Measurements from ENCODE around the gene TMEM14A.
"Not testable (repeated sequence)": the region's sequence is repeated elsewhere in the genome, so short reads cannot be mapped to it uniquely, and the experiment has no call there.

TMEM14A gene, protein sequence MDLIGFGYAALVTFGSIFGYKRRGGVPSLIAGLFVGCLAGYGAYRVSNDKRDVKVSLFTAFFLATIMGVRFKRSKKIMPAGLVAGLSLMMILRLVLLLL

DNA sequence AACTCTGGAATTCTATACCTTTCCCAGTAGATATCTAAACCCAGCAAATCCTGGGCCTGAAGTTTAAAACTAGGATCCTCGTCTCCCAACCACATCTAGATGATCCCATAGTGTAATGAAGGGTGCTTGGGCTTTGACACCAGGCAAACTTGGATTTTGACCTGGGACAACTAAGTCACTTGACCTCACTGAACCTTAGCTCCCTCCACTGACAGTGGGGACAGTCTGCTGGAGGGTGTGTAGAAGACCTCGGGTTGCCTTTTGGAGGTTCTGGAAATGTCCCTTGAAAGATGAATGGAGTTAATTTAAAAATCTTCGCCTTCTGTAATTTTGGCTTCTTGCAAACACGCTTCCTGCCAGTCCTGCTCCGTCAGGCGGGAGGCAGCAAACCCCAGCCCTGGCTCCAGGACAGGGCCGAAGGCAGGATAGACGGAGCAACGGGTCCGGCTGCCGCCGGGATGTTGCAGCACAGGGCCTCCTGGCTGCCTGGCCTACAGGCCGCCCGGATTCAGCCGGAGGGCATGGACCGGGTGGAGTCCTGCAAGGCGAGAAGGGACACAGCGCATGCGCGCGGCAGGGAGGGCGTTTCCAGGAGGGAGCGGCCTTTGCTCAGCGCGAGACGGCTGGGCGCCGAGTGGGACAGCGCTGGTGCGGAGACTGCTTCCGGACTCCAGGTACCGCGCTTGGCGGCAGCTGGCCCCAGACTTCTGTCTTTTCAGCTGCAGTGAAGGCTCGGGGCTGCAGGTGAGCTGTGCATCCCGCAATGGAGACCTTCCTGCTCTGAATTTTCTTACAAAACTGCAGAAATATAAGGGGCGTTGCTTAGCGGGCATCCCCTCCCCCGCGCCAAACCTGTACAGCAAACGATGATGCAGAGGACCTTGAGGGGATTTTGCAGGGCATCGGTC, at the start of gene TMEM14A:
TMEM14A (plus strand) TSS at position 612 of the 908 bp plus-strand sequence. CDS start 5,990 bp downstream, outside the sequence.
- DNase-seq, result peak; percentile 77 to 93

DNA sequence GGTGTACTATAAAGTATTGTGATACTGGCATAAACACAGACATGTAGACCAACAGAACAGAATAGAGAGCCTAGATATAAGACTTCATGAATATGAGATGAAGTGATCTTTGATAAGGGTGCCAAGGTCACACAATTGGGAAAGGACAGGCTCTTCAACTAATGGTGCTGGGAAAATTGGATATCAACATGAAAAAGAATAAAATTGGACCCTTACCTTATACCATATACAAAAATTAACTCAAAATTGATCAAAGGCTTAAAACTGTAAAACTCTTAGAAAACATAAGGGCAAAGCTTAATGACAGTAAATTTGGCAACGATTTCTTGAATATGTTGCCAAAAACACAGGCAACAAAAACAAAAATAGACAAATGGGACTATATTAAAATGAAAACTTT, 49.3 kb upstream of the TMEM14A start:
- DNase-seq, result no peak

DNA sequence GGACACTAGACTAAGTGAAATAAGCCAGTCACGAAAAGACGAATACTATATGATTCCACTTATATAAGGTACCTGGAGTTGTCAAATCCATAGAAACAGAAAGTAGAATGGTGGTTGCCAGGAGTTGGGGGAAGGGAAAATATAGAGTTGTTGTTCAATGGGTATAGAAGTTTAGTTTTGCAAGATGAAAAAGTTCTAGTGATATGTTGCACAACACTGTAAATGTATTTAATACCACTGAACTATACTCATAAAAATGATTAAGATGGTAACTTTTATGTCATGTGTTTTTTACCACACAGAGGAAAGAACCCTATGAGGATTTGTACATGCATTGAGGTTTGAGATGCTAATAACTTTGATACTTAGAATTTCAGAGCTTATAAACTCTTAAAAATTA, 48.1 kb upstream of the TMEM14A start:
- no peak for DNase-seq

DNA sequence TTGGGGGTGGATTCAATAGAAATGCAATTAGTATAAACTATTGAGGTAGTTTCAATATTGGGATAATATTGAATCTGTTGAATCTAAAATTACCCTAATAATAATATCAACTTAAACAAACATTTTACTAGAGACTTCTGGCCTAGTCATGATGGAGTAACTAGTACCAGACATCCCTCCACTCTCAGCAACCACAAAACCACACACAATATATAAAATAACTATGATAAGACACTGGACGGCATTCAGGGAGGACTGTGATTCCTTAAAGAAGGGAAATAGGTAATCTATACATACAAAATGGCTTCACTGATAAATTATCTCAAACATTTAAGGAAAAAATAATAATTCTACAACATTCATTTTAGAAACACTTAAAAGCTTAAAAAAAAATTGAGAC, 38.9 kb upstream of the TMEM14A start:
- DNase-seq, result no peak

DNA sequence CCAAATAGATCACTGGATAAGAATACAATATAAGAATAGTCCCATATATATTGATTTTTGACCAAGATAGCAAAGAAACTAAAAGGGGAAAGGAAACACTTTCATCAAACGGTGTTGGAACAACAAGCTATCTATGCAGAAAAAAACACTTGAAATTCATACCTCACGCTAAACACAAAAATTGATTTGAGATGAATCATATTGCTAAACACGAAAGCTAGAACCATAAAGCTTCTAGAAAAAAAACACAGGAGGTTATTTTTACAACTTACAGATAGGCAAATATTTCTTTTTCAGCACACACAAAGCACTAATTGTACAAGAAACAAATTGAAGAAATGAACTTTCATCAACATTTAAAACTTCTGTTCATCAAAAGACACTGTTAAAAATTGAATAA, 36.7 kb upstream of the TMEM14A start:
- DNase-seq, result no peak

DNA sequence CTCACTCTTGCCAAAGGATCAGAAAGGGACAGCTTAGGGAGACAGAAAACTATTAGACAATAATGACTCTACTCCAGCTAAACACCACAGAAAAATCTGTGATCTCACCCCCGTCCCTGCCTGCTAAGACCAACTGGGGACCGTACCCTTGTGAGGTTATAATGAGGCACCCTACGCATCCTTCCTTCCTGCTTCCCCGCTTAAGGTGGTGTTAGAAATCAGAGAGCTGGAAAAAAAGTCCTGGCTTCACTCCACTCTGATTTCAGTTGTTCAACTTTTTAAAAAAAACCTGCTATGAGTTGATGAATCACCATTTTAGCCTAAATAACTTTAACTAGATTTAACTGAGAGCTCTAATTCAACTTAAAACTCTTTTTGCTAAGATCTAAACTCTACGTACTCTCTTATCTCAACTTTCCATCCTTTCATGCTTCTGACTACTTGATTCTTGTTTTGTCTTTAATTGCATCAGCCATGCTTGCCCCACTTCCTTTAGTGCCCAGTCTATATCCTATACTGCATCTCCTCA, 35.8 kb upstream of the TMEM14A start:
- DNase-seq, result no peak

DNA sequence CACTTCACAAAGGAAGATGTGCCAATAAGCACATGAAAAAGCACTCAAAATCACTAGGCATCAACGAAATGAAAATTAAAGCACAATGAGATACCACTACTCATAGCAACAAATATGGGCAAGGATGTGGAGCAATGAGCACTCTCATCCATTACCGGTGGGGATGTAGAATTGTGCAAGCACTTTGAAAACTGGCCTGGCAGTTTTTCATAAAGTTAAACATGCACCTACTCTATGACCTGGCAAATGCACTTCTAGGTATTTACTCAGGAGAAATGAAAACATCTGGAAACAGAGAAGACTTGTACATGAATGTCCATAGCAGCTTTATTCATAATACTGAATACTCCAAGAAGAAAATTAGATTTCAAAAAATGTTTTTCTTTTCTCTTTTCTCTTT, 34.1 kb upstream of the TMEM14A start:
- DNase-seq, result no peak

DNA sequence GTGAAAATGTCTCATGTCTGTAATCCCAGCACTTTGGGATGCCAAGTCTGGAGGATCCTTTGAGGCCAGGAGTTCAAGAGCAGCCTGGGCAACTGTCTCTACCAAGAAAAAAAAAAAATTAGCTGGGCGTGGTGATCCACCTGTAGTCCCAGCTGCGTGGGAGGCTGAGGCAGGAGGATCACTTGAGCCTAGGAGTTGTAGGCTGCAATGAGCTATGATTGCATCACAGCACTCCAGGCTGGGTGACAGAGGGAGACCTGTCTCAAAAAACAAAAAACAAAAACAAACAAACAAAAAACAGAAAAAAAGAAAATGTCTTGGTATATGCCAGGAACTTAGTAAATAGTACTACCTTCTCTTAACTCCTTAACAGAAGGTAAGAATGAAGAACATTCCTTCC, 31.4 kb upstream of the TMEM14A start:
- DNase-seq, result no peak

DNA sequence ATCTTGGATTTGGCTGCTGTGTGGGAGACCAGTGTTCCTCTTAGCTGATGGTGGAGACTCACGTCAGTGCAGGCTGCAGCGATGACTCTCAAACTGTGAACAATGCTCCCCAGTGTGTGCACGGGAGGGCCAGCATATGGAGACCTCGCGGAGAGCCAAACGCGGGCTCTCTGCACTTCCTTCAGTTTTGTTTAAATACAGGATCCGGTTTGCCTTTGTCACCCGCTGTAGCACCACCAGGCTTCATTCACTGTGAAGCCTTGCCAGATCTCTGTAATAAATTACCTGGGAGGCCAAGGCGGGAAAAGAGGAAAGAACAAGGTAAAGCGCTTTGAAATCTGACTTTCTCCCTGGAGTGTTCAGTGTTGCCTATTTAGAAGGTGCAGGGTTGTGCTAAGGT, 30.7 kb upstream of the TMEM14A start:
- peak in 1 of 2 experiments; percentile 41 for DNase-seq

DNA sequence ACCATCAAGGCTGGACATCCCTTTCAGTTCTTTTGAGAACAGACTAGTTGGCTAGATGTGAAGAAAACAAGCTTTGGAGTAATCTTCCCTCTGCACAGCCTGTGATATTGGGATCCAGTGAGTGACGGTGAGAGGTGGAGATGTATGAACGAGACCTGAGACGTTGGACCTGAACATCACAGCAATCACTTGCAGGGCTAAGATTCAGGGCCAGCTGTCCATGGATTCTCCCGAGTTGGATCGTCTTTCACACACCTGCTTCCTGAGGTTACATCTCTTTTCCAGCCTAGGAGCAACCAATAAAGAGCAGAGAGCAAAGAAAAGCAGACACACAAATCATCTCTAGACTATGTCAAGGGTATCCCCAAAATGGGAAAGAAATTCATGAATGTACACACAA, 30.0 kb upstream of the TMEM14A start:
- DNase-seq, result peak; percentile 46 to 79

DNA sequence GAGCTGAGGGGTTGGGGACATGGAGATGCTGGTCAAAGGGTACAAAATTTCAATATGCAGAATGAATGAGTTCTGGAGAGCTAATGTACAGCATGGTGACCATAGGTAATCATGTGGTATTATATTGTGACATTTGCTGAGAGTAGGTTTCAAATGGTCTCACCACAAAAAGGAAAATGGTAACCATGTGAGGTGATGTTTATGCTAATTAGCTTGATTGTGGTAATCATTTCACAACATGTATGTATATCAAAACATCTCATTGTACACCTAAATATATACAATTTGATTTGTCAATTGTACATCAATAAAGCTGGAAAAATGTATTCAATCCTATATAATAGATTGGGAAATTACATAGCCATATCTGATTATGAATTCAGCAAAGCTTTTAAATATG, 29.5 kb upstream of the TMEM14A start:
- no peak for DNase-seq

DNA sequence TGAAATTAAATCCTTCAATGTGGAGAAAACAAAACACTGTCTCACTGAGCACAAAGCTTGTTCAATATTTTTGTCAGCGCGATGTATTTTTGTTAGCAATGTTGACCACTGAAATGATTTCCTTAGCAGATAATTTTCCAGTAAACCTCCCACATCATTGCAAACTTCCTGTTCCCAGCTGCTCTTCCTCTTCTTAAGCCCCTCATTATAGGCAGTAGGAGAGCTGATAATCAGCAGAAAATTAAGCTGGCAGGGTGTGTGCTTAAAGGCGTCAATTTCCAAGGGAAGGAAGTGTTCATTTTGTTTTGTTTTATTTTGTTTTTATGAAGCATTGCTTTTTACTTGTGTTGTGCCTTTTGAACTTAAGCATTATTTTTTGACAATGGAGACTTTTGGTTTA, 29.1 kb upstream of the TMEM14A start:
- DNase-seq, result peak; percentile 50 to 73

DNA sequence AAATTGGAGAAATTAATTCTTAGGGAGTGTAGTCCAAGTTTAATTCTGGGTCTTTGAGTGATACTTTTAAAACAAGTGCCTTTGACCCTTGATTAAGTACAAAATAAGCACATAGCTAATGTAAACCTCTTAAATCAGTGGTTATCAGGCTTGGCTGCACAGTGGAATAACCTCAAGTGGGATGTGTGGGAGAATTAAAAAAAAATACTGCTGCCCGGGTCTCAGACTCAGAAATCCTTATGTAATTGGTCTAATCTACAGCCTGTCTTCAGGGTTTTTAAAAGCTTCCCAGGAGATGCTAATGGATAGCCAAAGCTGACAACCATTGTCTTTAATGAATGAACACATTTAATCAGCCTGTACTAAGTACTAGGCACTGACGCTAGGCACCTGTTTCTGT, 28.5 kb upstream of the TMEM14A start:
- DNase-seq, result peak; percentile 28 to 78

DNA sequence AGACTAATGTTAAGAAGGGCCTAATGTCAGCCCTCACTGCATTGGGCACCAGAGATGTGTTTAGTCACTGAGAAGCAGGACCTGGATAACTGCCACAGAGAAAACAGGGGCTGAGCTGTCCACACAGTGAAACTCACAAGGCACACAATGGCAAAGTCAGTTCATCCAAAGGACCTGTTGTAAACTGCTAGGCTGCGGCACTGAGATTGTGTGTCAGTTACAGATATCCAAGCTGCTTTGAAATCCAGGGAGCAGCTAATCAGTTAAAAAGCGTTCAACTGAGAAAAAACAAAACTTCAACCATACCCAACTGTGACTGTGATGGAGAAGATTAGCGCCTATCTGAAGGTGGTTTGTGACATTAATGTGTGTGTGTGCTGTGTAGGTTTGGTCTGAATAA, 27.8 kb upstream of the TMEM14A start:
- no peak for DNase-seq

DNA sequence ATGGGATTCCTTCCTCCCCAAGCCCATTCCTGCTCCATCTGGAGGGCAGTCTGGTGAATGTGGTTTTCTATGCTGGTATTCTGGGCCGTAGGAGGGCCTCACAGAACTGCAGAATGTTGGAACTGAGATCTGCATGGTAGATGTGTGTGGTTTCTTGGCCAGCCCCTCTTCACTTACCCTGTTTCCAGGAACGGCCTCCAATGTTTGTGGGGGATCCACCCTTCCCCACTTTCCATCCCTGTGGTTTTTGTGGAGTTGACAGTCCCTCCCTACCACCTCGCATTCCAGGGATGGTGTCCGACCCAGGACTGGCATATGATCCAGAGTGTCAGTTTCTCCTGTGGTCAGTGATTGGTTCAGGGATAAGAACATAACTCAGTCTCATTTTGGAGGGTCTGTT, 26.7 kb upstream of the TMEM14A start:
- DNase-seq, result no peak

DNA sequence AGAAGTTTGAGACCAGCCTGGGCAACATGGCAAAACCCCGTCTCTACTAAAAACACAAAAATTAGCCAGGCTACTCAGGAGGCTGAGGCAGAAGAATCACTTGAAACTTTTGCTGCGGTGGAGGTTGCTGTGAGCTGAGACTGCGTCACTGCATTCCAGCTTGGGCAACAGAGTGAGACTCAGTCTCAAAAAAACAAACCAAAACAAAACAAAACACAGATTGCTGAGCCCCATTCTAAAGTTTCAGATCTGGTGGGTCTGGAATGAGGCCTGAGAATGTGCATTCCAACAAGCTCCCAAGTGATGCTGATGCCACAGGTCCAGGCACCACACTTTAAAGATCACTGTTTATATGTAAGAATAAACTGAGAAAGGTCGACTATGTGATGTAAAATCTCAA, 24.9 kb upstream of the TMEM14A start:
- no peak for DNase-seq

DNA sequence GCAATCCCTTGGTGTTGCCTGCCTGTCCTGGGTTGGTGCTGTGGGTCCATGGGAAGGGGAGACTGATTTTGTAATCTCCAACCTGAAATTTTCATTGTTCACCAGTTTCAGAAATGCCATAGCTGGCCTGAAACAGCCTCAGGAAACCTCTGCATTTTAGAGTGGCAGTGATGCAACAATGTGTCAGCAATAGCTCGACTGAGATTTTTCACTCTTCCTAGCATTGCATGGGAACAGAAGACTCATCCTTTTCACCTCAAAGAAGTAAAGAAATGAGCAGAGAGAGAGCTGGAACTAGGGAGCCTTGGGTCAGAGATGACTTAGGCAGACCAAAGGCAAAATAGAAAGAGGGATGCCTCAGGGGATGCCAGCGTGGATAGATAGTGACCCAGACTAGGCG, 23.7 kb upstream of the TMEM14A start:
- no peak for DNase-seq

DNA sequence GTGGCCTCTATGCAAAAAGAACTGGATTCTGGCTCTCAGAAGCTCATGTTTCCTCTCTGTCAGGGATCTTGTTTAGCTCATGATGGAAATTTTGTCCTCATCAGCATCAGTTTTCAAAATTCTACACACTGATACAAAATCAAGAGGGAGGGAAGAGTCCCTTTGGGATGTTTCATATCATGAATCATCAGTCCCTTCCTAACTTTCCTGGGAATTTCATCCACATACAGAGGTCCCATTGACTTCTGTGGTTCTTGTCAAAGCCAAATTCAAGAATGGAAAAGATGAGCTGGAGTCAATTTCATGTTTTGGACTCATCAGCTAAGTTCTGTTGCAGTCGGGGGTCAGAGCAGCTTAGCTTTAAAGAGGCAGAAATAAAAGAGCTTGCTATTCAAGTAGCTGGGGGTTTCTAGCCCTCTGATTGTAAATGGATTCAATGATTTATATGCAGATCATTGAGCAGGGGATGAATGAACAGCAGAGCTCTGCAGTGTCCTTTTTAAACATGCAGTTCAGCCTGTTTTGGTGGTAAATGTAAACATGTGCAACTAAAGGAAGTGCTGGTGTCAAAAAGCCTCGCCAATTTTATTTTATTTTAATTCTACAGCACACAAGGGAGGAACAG, 21.3 kb upstream of the TMEM14A start:
- no peak for DNase-seq

DNA sequence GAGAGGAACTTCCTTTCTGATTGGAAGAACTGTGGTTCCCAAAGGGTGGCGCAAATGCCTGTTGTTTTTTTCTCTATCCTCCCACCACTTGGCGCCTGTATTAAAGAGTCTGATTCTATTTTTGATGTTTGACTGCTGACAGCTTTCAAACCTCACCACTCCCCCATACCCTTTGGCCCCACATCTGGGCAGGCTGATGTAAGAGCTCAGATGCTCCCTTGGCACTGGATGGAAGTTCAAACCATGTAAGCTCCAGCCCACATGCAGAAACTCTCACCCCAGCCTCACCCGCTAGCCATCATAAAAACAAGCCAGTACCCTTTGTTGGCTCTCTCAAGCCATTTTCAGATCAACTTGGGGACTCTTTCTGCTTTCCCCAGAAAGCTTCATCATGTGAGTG, 20.0 kb upstream of the TMEM14A start:
- no peak for DNase-seq

DNA sequence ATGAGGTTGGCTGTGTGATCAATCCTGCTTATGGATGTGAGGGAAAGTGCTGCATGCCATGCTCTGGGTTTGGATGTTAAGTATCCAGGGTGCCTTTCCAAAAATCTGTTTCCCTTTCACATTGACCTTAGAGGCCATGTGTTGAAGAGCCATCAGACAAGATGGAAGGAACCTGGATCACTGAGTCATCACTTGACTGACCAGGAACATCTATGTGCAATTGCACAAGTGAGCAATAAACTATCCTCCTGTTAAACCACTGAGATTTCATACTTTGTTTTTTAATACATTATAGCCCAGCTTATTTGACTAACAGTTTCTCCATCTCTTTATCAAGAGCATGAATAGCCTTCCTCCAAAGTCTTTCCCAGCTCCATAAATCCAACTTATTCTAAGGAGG, 17.8 kb upstream of the TMEM14A start:
- no peak for DNase-seq

DNA sequence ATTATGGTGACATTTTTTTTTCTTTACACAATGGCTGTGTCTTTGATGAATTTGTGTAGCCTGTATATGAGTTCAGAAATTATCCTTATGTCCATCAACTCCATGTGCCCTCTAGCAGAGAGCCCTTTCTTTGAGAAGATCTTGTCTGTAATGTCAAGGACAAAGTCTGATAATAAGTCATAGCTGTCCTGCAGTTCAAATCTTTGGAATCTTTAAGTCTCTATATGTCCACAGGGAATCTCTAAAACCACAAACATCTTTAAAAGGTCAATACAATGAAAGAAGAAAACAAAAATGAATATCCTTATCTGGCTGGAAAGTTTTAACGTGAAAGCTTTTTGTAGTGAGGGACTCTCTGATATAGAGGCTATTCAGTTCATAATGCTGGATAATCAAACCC, 16.9 kb upstream of the TMEM14A start:
- DNase-seq, result no peak

DNA sequence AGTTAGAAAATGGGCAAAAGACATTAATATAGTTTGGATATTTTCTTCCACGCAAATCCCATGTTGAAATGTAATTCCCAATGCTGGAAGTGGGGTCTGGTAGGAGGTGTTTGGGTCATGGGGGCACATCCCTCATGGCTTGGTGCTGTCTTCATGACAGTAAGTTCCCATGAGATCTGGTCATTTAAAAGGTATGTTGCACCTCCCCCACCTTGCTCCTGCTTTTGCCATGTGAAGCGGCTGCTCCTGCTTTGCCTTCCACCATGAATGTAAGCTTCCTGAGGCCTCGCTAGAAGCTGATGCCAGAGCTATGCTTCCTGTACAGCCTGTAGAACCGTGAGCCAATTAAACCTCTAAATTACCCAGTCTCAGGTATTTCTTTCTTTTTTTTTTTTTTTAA, 16.3 kb upstream of the TMEM14A start:
- no peak for DNase-seq

DNA sequence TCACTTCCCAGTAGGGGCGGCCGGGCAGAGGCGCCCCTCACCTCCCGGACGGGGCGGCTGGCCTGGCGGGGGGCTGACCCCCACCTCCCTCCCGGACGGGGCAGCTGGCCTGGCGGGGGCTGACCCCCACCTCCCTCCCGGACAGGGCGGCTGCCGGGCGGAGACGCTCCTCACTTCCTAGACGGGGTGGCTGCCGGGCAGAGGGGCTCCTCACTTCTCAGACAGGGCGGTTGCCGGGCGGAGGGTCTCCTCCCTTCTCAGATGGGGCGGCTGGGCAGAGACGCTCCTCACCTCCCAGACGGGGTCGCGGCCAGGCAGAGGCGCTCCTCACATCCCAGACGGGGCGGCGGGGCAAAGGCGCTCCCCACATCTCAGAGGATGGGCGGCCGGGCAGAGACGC, 15.0 kb upstream of the TMEM14A start:
- not testable (repeated sequence) for DNase-seq

DNA sequence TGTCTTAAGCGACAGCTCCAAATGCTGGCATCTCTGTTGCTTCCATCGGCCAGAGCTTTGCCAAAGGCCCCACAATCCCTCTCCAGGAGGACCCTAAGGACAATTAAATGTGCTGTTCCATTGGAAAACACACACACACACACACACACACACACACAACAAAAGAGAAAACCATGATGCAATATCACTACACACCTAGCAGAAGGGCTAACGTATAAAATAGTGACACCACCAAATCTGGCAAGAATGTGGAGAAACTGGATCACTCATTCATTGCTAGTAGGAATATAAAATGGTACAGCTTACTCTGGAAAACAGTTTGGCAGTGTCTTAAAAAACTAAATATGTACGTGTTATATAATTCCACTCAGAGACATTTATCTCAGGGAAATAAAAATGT, 13.0 kb upstream of the TMEM14A start:
- DNase-seq, result no peak

Data from NCI-H524 (cell line).